GM19328 (cell line): ENCODE results near the gene GATA5.

Source experiments
- ATAC-seq: cut with Tn5 transposase; IDR thresholded peaks from one replicate; pipeline ENCODE4 v1.9.1; 2021; ENCODE audit warnings: mild to moderate bottlenecking, moderate library complexity; ENCODE audit not compliant: unreplicated experiment

Gene GATA5, protein sequence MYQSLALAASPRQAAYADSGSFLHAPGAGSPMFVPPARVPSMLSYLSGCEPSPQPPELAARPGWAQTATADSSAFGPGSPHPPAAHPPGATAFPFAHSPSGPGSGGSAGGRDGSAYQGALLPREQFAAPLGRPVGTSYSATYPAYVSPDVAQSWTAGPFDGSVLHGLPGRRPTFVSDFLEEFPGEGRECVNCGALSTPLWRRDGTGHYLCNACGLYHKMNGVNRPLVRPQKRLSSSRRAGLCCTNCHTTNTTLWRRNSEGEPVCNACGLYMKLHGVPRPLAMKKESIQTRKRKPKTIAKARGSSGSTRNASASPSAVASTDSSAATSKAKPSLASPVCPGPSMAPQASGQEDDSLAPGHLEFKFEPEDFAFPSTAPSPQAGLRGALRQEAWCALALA

DNA sequence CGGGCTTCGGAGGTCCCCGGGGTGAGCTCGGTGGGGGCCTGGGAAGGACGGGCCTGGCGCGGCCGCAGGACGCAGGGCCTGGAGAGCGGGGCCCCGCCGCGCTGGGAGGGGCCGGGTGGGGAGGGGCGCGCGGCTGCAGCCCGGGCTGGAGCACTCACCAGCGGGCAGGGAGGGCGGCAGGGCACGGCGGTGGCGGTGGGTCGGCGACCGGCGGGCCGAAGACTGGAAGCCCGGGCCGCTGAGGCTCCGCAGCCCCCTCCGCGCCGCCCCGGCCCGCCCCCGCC, at the start of gene GATA5:
Gene GATA5, minus strand, starts transcription at position 224 of the 284 bp plus-strand sequence. CDS start 474 bp downstream, outside the sequence.
- ATAC-seq: no peak

DNA sequence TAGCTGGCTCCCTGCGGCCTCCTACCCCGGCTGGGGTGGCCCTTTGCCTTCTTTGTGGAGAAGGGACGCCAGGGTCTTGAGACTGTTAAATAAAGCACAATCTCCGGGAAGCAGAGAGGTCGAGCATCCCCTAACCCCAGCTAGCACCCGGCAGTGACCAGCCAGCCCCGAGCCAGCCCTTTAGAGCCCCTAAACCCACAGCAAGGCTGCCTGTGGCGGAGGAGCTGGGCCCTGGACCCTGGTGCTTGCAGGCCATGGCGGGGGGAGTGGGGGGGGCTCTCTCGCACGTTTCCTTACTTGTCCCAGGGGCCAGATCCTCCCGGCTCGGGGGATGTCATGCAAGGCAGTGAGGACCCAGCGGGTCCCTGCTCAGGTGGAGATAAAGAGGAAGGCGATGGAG, 49.2 kb upstream of the GATA5 start:
- no peak for ATAC-seq

DNA sequence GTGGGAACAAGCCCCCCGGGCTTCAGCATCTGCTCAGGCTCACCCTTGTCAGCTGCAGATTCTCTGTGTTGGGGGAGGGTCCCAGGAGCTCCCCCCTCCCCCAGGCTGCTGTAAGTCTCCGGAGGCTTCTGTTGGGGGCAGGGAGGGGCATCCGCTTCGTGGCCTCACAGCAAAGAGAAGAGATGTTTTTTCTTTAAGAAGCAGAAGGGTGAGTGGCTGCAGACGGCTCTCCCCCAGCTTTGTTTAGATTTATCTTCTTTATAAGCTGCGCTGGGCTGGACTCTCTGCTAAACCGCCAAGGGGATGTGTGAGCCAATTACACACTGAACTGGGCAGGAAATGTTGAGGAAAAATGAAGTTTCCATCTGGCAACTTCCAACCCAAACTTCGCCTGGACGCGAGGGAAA, 48.7 kb upstream of the GATA5 start:
- no peak for ATAC-seq

DNA sequence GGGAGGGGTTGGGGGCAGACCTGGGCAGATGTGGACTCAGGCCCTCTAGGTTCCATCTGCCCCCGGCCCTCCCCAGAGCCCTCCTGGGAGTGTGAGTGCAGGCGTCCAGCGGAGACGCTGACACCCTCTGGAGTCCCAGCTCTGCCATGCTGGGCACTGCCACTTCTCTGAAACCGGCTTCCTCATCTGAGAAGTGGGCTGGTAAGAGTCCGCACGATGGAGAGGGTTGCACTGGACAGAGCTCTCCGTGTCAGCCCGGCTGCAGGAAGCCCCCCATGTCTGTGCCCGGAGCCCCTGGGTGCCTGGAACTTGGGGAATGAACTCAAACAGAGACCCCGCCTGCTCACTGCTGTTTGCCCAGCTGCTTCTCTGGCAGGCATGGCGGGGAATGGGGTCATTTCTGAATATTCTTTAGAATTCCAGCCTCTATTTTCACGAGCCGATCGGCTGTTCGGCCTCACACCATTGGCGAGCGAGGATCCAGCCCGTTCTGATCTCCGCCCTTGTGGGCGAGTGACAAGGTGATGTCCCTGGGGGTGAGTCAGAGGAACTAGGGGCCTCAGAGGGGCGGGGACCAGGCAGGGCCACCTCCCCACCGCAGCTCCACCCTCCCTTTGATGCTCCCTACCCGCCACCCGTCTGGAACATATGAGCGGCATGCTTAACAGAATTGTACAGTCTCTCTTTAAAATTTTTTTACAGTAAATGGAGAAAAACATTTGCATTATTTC, 47.8 kb upstream of the GATA5 start:
- ATAC-seq: no peak

DNA sequence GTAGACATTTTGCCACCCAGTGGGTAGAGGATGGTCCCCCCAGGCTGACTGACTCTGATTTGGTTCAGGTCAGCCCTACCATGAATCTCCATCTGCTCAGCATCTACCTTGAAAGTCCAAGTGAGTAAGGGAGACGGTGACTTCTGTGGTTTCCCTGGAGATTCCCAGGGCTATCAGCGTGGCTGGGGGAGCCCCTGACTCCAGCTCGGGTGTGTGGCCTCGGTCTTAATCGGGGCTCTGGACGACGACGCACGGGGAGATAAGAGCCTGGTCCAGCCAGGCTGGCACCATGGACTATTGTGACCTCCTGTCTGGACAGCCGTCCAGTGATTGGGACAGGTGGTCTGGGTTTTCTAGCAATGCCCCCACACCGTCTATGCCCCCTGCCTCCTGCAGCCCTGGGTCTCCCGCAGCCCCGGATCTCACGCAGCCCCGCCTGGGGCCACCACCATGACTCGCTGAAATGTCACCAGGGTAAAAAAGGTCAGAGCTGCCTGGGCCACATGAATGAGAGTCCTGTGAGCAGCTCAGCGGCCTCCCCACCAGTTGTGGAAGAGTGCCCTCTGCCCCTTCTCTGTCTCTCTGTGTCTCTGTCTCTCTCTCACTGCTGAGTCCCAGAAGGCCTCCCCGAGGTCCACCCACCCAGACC, 47.1 kb upstream of the GATA5 start:
- ATAC-seq: no peak

DNA sequence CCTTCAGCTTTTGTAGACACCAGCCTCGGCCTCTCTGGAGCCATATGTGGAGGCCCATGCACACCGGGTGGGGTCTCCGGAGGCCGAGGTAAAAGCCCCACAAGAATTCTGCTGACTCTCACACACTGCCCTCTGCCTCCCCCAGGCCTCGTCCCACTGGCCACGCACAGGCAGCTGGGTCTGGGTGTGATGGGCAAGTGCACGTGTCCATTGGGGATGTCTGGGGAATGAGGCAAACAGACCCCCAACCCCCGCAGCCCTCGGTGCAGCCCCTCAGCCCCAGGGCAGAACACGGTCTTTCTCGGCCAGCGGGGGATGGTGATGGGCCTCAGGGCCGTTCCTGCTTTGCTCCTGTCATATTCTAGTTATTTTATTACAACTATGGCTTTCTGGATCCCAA, 44.0 kb upstream of the GATA5 start:
- no peak for ATAC-seq

DNA sequence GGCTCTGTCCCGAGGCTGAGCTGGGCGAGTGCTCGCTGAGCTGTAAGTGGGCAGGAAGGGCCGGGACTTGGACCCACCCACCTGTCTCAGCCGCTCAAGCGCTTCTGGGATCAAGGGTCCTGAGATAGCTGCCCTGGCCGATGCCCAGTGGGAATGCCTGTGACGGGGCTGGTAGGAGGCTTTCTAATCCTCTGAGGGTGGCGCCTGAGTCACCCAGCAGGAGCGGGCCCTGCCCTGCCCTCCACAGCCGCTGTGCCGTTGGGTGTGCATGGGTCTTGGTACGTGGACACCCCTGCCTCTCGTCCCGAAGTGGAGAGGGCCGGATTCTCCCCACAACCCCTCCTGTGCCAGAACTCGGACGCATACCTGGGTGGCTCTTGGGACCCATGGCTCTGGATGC, 43.1 kb upstream of the GATA5 start:
- ATAC-seq: no peak

DNA sequence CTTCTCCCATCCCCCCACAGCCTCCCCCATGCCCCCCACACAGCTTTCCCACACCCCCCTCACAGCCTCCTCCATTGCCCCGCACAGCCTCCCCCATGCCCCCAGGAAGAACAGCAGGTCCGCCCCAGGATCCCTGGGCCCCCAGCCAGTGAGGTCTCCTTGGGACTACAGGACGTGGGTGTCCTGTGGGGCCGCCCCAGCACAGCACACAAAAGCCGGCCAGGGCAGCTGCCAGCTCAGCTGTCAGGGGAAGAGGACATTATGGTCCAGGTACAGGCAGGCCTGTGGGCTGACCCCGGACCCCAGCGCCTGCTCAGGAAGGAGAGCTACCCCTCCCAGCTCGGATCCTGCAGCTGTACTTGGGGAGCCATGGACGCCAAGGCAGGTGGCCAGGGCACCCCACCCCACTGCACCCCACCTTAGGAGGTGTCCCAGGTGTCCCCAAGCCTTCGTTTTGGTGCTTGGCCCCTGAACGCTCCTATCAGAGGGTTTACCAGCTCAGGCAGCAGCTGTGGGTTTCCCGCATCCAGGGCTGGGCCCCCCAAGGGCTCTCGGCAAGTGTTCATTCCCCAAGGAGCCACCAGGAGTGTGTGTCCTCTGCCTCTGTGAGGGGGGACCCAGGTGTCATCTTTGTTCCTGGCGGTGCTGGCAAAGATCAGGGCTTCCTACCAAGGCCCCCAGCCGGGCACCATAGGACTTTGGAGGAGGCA, 42.3 kb upstream of the GATA5 start:
- no peak for ATAC-seq

DNA sequence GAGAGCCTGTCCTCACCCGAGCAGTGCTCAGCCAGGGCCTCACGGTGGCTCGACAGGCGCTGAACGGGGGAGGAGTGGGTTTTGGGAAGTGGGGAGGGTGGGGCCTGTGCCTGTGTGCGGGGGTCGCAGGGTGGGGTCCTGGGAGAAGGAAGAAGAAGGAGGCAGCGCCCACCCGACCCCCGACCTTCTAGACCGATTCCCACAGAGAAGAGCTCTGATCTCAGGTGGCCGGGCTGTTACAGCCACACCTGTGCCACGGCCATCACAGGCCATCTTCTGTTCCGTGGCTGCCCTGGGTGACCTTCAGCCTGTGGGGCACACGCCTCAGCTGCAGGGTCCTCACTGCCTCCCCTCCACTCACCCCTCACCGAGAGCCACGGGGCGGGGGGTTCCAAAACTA, 41.4 kb upstream of the GATA5 start:
- ATAC-seq: no peak

DNA sequence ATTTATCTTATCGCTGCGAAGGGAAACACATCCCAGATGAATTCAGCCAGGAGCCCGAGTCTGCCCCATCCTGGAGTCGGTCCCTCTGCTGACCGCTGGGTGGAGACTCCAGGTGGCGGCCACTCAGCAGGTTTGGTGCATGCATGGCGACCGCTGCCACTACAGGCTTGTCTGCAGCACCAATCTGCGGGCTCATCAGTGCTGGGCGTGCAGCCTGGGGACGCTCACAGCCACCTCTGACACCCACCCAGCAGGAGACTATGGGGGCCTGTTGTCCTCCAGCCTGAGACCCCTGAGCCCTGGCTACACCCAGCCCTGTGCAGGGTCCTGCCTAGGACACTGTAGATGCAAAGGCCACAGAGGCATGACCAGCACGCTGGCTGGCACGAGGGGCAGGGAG, 40.5 kb upstream of the GATA5 start:
- ATAC-seq: no peak

DNA sequence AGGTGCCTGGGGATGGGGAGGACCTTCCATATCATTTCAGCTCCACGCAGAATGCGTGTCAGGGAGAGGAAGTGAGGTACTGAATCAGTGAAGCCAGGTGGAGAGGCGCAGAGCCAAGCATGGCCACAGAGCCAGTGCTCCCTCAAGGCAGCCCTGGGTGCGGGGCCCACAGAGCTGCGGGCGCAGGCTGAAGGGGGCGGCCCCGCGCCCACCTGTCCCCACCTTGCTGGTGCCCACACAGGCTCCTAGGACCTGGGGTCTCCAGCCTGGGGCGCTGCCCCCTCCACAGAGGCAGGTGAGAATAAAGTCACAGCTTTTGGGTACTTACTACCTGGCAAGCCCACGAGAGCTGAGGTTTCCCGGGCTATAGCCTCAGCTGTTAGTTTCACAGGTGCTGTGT, 40.0 kb upstream of the GATA5 start:
- no peak for ATAC-seq

DNA sequence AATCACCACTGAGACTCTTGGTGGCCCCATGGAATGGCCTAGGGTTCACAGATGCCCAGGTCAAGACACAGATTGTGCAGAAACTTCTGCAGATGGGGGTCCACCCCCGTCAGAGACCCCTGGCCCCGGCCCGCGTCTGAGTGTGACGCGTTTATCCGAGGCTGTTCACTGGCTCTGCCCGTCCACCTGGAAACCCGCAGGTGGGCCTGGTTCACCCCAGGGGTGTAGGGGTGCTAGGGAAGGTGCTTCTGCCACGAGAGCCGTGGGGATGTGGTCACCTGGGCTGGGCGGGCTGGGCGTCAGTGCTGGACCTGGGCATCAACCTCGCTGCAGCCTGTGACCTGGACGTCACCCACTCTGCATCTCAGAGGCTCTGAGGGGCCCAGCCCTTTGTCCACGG, 39.5 kb upstream of the GATA5 start:
- ATAC-seq: no peak

DNA sequence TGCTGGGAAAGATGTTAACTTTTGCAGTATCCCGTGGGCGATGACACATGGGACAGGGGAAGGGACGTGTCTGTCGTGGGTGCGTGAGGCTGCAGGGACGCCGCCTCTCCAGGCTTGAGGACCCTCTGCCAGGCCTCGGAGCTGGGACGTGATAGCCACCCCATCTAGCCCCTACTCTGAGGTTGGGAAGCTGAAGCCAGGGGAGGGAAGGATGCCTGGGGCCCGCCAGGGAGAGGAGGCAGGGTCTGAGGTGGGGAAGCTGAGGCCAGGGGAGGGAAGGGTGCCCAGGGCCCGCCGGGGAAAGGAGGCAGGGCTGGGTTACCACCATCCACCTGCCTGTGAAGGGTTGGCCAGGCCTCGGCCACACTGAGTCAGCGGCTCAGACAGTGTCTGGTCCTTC, 38.2 kb upstream of the GATA5 start:
- ATAC-seq: no peak

DNA sequence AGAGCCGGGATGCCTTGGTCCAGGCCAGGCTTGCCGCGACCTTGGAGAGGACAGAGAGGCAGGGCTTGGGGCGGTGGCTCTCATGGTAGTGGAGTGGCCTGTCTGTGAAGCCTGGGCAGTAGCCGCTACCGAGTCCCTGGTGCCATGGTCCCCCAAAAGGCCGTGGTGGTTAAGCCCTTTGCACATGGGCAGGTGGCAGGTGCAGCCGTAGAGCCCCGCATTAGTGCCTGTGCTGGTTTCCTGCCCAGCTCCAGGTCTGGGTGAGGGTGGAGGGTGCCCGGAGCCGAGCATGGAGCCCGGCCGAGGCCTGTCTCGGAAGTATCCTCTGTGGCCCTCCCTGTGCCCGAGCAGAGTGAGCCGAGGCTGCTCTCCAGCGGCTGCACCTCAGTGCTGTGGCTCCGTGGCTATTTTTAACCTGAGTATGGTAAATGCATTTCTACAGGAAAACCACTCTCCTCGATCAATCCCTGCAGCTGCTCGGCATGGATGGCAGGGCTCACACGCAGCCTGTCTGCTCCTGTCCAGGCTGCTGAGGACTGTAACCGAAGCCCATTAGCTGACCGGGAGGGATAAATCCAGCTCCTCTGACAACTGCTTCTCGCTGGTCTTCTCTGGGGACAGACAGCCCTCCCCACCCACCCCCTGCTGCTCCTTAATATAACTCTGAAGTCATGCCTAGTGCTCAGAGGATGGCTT, 36.3 kb upstream of the GATA5 start:
- ATAC-seq: no peak

DNA sequence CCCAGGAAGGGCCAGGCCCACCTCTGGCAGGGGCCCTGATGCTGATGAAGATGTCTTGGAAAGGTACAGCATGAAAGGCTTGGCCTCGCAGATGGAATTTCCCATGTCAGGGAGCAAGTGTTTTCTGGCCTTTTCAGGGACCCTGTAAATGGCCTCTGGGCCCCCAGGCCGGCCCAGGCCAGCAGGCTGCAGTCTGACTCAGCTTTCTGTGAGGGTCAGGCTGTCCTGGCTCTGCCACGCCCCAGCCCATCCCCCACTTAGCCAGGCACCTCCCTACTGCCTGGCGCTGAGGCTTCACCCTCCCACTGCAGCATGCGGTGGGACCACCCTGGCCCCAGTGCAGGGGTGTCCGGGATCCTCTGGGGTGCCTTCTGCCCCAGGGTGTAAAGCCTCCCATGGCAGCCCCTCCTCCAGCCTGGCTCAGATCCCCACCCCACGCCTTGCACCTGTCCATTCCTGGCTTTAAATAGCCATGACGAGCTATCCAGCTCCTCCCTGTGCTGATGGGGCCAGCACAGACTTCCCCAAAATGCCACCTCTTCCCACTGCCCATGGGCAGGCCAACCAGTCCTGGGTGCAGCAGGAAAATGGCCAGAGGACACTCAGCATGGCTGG, 35.6 kb upstream of the GATA5 start:
- ATAC-seq: no peak

DNA sequence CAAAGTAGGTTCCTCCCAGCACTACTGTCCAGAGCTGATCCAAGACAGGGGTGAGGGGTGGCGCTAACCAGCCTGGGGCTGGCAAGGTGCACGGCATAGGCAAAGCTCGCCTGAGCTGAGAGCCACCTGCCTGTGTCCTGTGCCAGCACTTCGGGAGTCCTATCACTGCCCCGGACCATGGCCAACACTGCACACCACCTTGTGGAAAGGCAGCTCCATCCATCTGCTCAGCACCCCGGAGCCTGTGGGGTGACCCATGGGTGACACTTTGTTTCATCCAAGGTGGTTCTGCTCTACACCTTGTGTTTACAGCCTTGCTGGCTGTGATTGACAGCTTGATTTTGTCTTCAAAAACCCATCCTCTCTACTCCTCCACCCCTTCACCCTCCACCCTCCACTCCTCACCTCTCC, 32.9 kb upstream of the GATA5 start:
- no peak for ATAC-seq

DNA sequence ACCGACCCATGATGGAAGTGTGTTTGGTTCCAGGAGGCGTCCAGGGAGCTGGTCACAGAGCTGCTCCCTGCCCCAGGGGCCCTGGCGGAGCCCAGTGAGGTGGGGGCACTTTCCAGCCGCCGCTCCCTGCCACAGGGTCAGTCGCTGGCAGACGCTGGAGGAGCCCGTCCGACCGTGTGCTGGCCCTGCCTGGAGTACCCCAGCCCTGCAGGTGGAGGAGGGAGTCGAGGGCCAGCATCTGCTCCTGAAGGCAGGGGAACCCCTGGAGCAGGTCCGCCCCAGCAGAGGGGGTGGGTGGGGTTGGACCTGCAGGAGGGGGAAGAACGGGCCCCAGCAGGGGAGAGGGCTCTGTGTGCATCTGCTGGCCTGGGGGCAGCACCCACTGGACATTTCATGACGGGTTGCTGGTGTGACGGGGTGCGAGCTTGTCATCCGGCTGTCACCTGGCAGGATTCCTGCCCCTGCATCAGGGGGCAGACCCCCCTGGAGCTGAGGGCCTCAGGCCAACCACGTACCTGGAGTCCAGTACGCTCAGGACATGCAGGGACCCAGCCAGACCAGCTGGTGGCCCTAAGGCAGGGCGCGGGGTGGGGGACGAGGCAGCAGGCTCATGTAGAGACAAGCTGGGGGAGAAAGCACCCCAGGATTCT, 32.3 kb upstream of the GATA5 start:
- no peak for ATAC-seq

DNA sequence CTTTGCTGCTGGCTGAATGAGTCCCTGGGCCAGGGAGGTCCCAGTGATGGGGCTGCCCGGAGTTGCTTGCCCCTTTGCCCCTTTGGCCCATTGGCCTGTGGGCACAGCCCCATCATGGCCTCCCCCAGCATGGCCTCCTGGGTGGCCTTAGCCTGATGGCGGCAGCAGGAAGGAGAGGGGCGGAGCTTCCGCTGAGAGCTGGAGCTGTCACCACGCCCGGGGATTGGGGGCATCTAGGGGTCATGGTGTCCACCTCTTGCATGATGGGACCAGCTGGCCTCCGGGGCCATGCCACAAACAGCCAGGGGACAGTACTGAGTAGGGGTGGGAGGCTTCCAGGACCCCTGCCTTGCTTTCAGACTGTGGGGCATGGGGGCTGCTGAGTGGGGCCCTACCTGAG, 31.5 kb upstream of the GATA5 start:
- no peak for ATAC-seq

DNA sequence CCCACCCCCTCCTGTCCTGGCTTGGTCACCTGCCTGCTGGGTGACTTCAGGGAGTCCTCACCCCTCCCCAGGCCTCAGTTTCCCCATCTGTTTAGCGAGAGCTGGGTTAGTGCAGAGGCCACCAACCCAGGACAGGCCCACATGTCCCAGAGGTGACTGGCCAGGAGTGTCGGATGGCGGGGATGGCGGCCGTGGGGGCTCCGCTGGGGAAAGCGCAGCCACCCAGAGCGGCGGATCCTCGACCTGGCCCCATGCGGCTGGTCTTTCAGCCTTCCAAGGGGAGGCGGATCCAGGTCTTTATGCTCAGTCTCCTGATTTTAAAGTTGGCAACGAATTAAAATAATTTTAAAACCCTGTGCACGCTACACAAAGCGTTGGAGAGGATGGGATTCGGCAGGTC, 31.0 kb upstream of the GATA5 start:
- no peak for ATAC-seq

DNA sequence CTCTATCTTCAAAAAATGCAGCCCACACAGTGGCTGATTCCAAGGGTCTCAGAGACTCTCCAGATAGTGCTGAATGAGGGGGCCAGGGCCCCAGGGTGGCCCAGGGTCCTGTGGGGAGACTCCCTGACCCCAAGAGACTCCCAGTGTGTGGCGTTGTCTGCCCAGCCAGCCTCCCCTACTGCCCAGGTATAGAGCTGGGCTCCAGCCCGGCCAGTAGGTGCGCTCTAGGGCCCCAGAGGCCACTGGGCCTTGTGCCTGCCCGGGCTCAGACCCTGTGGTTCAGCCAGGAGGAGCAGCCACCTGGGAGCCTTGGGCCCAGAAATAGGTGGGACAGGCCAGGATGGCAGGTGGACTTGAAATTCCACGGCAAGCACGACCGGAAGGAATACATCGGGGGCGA, 30.3 kb upstream of the GATA5 start:
- no peak for ATAC-seq
